Measurements from ENCODE around the gene RIMS3. TPM values are rescaled to one million over a fixed set of nuclear protein-coding genes. Genes with fewer than 3 reads are reported as not detected.

The RIMS3 gene
- total RNA-seq, 2 donors from 2014 or later = 1.4 to 5.5 TPM

- Histone ChIP-seq H3K27ac (no peak overlapping the region), H3K9me3 (no peaks in the 10 kb centered on the region), H3K4me1 (no peaks in the 10 kb centered on the region), H3K4me3 (no peak overlapping the region), H3K36me3 (no peaks in the 10 kb centered on the region), H3K27me3 (no peaks in the 10 kb centered on the region)
- no peak for DNase-seq (ENCODE audit: low spot score)
- TF ChIP-seq, protein P1, sequence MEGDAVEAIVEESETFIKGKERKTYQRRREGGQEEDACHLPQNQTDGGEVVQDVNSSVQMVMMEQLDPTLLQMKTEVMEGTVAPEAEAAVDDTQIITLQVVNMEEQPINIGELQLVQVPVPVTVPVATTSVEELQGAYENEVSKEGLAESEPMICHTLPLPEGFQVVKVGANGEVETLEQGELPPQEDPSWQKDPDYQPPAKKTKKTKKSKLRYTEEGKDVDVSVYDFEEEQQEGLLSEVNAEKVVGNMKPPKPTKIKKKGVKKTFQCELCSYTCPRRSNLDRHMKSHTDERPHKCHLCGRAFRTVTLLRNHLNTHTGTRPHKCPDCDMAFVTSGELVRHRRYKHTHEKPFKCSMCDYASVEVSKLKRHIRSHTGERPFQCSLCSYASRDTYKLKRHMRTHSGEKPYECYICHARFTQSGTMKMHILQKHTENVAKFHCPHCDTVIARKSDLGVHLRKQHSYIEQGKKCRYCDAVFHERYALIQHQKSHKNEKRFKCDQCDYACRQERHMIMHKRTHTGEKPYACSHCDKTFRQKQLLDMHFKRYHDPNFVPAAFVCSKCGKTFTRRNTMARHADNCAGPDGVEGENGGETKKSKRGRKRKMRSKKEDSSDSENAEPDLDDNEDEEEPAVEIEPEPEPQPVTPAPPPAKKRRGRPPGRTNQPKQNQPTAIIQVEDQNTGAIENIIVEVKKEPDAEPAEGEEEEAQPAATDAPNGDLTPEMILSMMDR (IDR thresholded peaks at IDR 0.05) = no peak
Observed at GRCh38 chr1:40625476-40626382, 39.8 kb downstream of the RIMS3 start.

DNA sequence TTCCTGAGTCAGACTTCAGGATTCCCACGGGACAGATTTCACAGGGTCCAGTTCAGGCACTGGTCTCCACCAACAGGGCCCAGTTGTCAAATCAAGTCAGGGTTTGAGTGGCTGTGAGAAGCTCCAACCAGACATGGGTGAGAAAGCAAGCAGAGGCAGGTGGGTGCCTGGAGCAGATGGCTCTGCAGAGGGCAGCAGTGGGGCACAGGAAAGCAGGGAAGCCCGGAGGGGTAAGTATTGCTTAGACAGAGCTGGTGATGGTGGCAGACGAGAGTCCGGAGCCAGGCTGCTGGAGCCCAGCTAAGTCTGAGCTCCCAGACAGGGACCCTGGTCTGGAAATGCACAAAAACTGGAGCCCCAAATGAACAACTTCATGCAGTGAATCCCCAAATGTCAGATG is 40.4 kb downstream of the RIMS3 start:
- no peaks in the 10 kb centered on the region for H3K27me3 ChIP-seq
- H3K4me1 ChIP-seq = no peaks in the 10 kb centered on the region
- TF ChIP-seq, protein P1 (IDR thresholded peaks at IDR 0.05) = peak; percentile 13 to 62
- no peaks in the 10 kb centered on the region for H3K9me3 ChIP-seq
- no peak for DNase-seq (ENCODE audit: low spot score)
- H3K36me3 ChIP-seq = no peaks in the 10 kb centered on the region
- H3K27ac ChIP-seq = no peak overlapping the region
- no peak overlapping the region for H3K4me3 ChIP-seq

DNA sequence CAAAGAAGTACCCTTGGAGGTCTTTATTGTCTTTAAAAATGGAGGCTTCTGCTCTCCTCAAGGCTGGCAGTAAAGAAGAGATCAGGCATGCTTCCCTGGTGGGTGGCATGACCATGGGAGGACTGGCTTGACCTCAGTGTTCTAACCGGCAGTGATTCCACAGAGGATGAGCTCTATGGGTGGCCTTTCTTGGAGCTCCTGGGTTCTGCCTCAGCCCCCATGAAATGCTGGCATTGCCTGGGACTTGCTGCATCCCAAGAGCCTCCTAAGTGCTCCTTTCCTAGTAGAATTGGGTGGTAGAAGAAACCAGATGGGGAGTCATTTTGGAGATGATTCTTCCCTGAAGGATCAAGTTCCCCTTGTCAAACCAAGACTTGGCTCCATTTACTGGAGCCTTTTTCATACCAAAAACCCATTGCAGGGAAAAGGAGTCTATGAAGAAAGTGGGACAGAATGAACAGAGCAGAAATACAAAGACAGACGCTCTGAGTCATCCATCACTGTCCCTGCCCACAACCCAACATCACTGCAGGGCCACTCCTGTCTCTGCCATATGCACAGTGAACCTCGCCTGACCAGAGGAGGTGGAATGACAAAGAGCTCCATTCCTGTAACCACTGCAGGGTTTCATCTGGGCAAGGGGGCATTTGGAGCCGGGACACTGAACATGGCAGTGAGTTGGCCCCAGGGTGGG is 42.4 kb downstream of the RIMS3 start:
- no peaks in the 10 kb centered on the region for H3K27me3 ChIP-seq
- H3K36me3 ChIP-seq = no peaks in the 10 kb centered on the region
- DNase-seq (ENCODE audit: low spot score) = peak; percentile 23
- no peak overlapping the region for H3K4me3 ChIP-seq
- H3K4me1 ChIP-seq = no peaks in the 10 kb centered on the region
- H3K27ac ChIP-seq = no peak overlapping the region
- H3K9me3 ChIP-seq = no peaks in the 10 kb centered on the region
- TF ChIP-seq, protein P1 (IDR thresholded peaks at IDR 0.05) = no peak

DNA sequence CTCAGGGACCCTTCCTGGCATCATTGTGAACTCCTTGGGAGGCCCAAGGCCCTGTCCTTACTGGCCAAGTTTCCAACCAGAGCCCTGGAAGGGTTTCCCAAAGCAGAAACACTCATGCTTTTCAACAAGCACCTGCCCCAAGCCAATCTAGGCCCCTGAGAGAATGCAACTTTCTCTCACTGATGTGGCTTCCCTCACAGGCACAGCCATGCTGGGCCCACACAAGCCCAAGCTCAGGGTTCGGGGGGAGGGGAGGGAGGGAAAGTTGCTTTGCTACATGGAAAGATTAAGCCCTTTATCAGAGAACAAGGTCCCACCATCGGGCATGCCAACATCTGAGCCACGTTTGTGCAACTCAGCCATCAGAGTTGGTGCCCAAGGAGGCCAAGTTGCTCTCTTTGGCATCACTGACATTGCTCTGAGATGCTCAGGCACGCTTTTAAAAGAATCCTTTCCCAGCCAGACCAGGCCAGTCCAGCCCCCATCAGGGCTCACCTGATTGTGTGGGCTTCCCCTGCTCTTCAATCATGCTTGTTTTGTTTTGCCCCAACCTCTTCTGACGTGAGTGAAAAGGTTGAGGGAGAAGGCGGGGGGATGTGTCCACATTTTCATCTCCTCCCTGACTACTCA is 43.5 kb downstream of the RIMS3 start:
- Histone ChIP-seq H3K4me1 (no peaks in the 10 kb centered on the region), H3K9me3 (no peaks in the 10 kb centered on the region)
- peak; percentile 34 for DNase-seq (ENCODE audit: low spot score)

DNA sequence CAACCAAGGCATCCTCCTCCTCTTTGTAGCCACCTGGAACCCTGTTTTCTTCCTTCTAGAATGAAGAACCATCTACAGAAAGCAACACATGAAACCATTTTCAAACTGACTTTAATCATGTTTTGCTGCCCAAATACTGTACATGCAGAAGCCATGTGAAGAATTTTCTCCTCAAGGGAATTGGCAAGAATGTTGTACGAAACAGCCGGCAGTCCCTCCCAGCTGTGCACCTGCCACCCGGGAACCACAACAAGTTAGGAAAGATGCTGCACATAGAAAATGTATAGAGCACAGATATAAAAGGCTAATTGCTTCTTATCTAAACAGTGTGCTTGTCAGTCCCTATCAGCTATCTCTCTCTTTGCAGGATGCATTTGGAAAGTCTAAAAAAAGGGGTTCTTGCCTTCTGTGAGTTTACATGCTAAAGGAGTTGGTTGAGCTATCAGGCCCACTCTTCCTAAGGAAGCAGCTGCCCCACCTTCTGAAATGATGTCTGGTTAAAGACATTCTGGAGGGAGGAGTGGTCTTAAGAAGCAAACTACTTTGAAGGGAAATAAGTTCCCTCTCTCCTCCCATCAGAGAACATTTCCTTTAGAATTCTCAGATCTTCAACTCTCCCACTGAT is 44.8 kb downstream of the RIMS3 start:
- TF ChIP-seq, protein P1 (IDR thresholded peaks at IDR 0.05) = no peak
- no peaks in the 10 kb centered on the region for H3K4me1 ChIP-seq
- H3K9me3 ChIP-seq = no peaks in the 10 kb centered on the region
- H3K4me3 ChIP-seq = no peak overlapping the region
- no peaks in the 10 kb centered on the region for H3K36me3 ChIP-seq
- no peak overlapping the region for H3K27ac ChIP-seq
- no peak for DNase-seq (ENCODE audit: low spot score)
- H3K27me3 ChIP-seq = no peaks in the 10 kb centered on the region

More for the DNA sequence above, 43.5 kb downstream of the RIMS3 start:
- no peaks in the 10 kb centered on the region for H3K36me3 ChIP-seq
- no peak overlapping the region for H3K4me3 ChIP-seq
- H3K27ac ChIP-seq = no peak overlapping the region
- TF ChIP-seq, protein P1 (IDR thresholded peaks at IDR 0.05) = no peak
- H3K27me3 ChIP-seq = no peaks in the 10 kb centered on the region

Measured in right atrium auricular region (tissue), 2 donors.